H9 (cell line): Measurements from ENCODE around the gene APOL1. TPM values are rescaled to one million over a fixed set of nuclear protein-coding genes. Genes with fewer than 3 reads are reported as not detected.
A peak's percentile ranks its signal among the peaks of the same experiment; 100 is the strongest.

ENCODE experiments used
- DNase-seq: peaks from one replicate; pipeline ENCODE4 v3.0.0-alpha.2; 2017
- H2AFZ ChIP-seq: one replicate; pipeline ENCODE4 v1.6.1; 2013; ENCODE audit warnings: mild to moderate bottlenecking, low read length, control low read depth, moderate library complexity
- H2AK5ac ChIP-seq: 2 replicates; pipeline ENCODE4 v1.6.1; 2013; ENCODE audit warnings: low read length, control low read depth, mixed read lengths; ENCODE audit not compliant: insufficient read length
- H2BK120ac ChIP-seq: one replicate; pipeline ENCODE4 v1.6.1; 2013; ENCODE audit warnings: low read depth, mild to moderate bottlenecking, low read length, control low read depth, inconsistent platforms; ENCODE audit not compliant: poor library complexity, severe bottlenecking
- H2BK12ac ChIP-seq: 2 replicates; pipeline ENCODE4 v1.6.1; 2013; ENCODE audit warnings: low read length, control low read depth, mixed read lengths, low read depth; ENCODE audit not compliant: insufficient read length
- H2BK15ac ChIP-seq: 2 replicates; pipeline ENCODE4 v1.6.1; 2013; ENCODE audit warnings: low read depth, low read length, control low read depth
- H2BK20ac ChIP-seq: one replicate; pipeline ENCODE4 v1.6.1; 2013; ENCODE audit warnings: low read depth, mild to moderate bottlenecking, low read length, control low read depth, inconsistent platforms; ENCODE audit not compliant: poor library complexity, severe bottlenecking
- H2BK5ac ChIP-seq: 2 replicates; pipeline ENCODE4 v1.6.1; 2013; ENCODE audit warnings: low read length, control low read depth, mixed read lengths; ENCODE audit not compliant: insufficient read length
- H3K14ac ChIP-seq: 2 replicates; pipeline ENCODE4 v1.6.1; 2013; ENCODE audit warnings: low read length, control low read depth; ENCODE audit not compliant: insufficient read depth
- H3K18ac ChIP-seq: 2 replicates; pipeline ENCODE4 v1.6.1; 2013; ENCODE audit warnings: low read depth, mild to moderate bottlenecking, mixed read lengths, low read length, control low read depth; ENCODE audit not compliant: insufficient read length
- H3K23ac ChIP-seq: 2 replicates; pipeline ENCODE4 v1.6.1; 2013; ENCODE audit warnings: low read length, control low read depth, mixed read lengths, low read depth; ENCODE audit not compliant: insufficient read length
- H3K23me2 ChIP-seq: 2 replicates; pipeline ENCODE4 v1.6.1; 2013; ENCODE audit warnings: low read depth, mild to moderate bottlenecking, mixed read lengths, low read length, control low read depth; ENCODE audit not compliant: insufficient read length, poor library complexity, severe bottlenecking
- H3K27ac ChIP-seq: 2 replicates; pipeline ENCODE4 v1.5.1; 2013; ENCODE audit warnings: low read length, control low read depth, mixed read lengths, low read depth; ENCODE audit not compliant: insufficient read length
- H3K27me3 ChIP-seq: 2 replicates; pipeline ENCODE4 v1.6.1; 2013; ENCODE audit warnings: low read length, control low read depth, inconsistent platforms; ENCODE audit not compliant: insufficient read depth
- H3K4ac ChIP-seq: 2 replicates; pipeline ENCODE4 v1.6.1; 2013; ENCODE audit warnings: low read depth, mild to moderate bottlenecking, control low read depth, inconsistent platforms, low read length, moderate library complexity
- H3K4me1 ChIP-seq: 2 replicates; pipeline ENCODE4 v1.6.1; 2013; ENCODE audit warnings: low read length, control low read depth, inconsistent platforms; ENCODE audit not compliant: insufficient read depth
- H3K4me2 ChIP-seq: 2 replicates; pipeline ENCODE4 v1.6.1; 2013; ENCODE audit warnings: low read length, control low read depth, mixed read lengths; ENCODE audit not compliant: insufficient read length, insufficient read depth
- H3K56ac ChIP-seq: 2 replicates; pipeline ENCODE4 v1.6.1; 2013; ENCODE audit warnings: low read depth, mild to moderate bottlenecking, mixed read lengths, low read length, control low read depth; ENCODE audit not compliant: insufficient read length
- H3K79me1 ChIP-seq: 2 replicates; pipeline ENCODE4 v1.6.1; 2013; ENCODE audit warnings: low read depth, mild to moderate bottlenecking, moderate library complexity, low read length, control low read depth, inconsistent platforms; ENCODE audit not compliant: insufficient read depth, poor library complexity, severe bottlenecking
- H3K79me2 ChIP-seq: 2 replicates; pipeline ENCODE4 v1.6.1; 2013; ENCODE audit warnings: low read length, control low read depth, inconsistent platforms; ENCODE audit not compliant: insufficient read depth
- H3K9ac ChIP-seq: 2 replicates; pipeline ENCODE4 v1.6.1; 2013; ENCODE audit warnings: low read length, control low read depth, mixed read lengths; ENCODE audit not compliant: insufficient read length; ENCODE audit errors: extremely low read depth
- H3K9me3 ChIP-seq: one replicate; pipeline ENCODE4 v1.6.1; 2013; ENCODE audit warnings: low read depth, low read length, inconsistent platforms; ENCODE audit not compliant: control insufficient read depth
- H3T11ph ChIP-seq: one replicate; pipeline ENCODE4 v1.6.1; 2013; ENCODE audit warnings: mild to moderate bottlenecking, low read length, control low read depth, inconsistent platforms
- H4K20me1 ChIP-seq: one replicate; pipeline ENCODE4 v1.6.1; 2013; ENCODE audit not compliant: control insufficient read depth, insufficient read length, insufficient read depth
- H4K5ac ChIP-seq: 2 replicates; pipeline ENCODE4 v1.6.1; 2013; ENCODE audit warnings: low read depth, mild to moderate bottlenecking, mixed read lengths, low read length, control low read depth; ENCODE audit not compliant: insufficient read length
- H4K8ac ChIP-seq: replicated peaks from 2 replicates; pipeline ENCODE4 v1.6.1; 2013; ENCODE audit warnings: low read length, control low read depth, mixed read lengths, low read depth; ENCODE audit not compliant: insufficient read length
- H4K91ac ChIP-seq: 2 replicates; pipeline ENCODE4 v1.6.1; 2013; ENCODE audit warnings: low read depth, mild to moderate bottlenecking, moderate library complexity, mixed read lengths, low read length, control low read depth; ENCODE audit not compliant: insufficient read length
- H3K27ac Mint-ChIP-seq, 3 experiments: 2 replicates in 2 of 3; 3 replicates in 1 of 3; pipeline ENCODE4 v1.8.0; 2020 to 2021; ENCODE audit warnings: mixed read lengths in 3 of 3, mild to moderate bottlenecking in 1 of 3, moderate library complexity in 1 of 3
- H3K27me3 Mint-ChIP-seq: 2 replicates; pipeline ENCODE4 v1.8.0; 2021; ENCODE audit warnings: low read depth, mild to moderate bottlenecking, moderate library complexity, mixed read lengths
- H3K36me3 Mint-ChIP-seq, 3 experiments: 2 replicates in 2 of 3; 3 replicates in 1 of 3; pipeline ENCODE4 v1.8.0; 2020 to 2021; ENCODE audit warnings: low read depth in 3 of 3, mixed read lengths in 3 of 3; ENCODE audit not compliant: insufficient read depth in 1 of 3
- H3K4me1 Mint-ChIP-seq, 2 experiments: 2 replicates each; pipeline ENCODE4 v1.8.0; 2020; ENCODE audit warnings: mixed read lengths in 2 of 2
- H3K4me3 Mint-ChIP-seq, 2 experiments: 2 replicates in 1 of 2; 3 replicates in 1 of 2; pipeline ENCODE4 v1.8.0; 2020 to 2021; ENCODE audit warnings: mild to moderate bottlenecking in 2 of 2, mixed read lengths in 2 of 2, moderate library complexity in 1 of 2
- H3K9me3 Mint-ChIP-seq, 2 experiments: 2 replicates in 1 of 2; 3 replicates in 1 of 2; pipeline ENCODE4 v1.8.0; 2020; ENCODE audit warnings: mild to moderate bottlenecking in 2 of 2, mixed read lengths in 2 of 2, moderate library complexity in 1 of 2
- WGBS: extraction: QIAGEN DNeasy Blood & Tissue Kit; methylation state at CpG from one replicate; pipeline ENCODE4 v1.1.7; 2013; ENCODE audit warnings: missing lambda C conversion rate, low lambda C conversion rate, mixed read lengths; ENCODE audit not compliant: insufficient read length; ENCODE audit errors: extremely low coverage; 5-methylcytosine and 5-hydroxymethylcytosine counted together
- total RNA-seq: library from RNA; stranded (reverse); gene quantifications from 2 replicates; pipeline ENCODE4 v1.2.1, GENCODE V29; 2021
- TF ChIP-seq, protein P1 (sequence below): fragments of 200-600 bp; sonication (generic); conservative IDR thresholded peaks from 3 replicates; pipeline ENCODE4 v1.8.0; 2021; ENCODE audit warnings: antibody characterized with exemption, mild to moderate bottlenecking

The APOL1 gene
- total RNA-seq, 1 experiment from 2014 or later = not detected

DNA sequence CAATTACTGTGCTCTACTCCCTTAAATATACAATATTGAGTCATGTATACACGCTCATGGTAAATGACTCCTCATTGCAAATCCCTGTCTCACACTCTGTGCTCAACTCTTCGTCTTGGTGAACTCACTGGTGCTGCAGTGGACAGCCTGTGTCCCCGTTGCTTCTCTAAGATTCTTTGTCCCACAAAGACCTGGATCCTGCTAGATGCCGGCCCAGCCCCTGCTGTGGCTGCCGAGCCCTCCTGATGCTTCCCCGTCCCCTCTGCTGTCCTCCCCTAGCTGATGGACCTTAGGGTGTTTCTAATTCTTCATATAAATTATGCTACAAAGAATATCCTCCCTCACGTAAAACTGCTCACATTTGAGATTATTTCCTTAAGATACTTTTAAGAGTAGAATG is 19.1 kb upstream of the APOL1 start:
- no peak overlapping the region for H3K27ac ChIP-seq
- no peaks in the 10 kb centered on the region for H3K9me3 ChIP-seq
- TF ChIP-seq, protein P1, sequence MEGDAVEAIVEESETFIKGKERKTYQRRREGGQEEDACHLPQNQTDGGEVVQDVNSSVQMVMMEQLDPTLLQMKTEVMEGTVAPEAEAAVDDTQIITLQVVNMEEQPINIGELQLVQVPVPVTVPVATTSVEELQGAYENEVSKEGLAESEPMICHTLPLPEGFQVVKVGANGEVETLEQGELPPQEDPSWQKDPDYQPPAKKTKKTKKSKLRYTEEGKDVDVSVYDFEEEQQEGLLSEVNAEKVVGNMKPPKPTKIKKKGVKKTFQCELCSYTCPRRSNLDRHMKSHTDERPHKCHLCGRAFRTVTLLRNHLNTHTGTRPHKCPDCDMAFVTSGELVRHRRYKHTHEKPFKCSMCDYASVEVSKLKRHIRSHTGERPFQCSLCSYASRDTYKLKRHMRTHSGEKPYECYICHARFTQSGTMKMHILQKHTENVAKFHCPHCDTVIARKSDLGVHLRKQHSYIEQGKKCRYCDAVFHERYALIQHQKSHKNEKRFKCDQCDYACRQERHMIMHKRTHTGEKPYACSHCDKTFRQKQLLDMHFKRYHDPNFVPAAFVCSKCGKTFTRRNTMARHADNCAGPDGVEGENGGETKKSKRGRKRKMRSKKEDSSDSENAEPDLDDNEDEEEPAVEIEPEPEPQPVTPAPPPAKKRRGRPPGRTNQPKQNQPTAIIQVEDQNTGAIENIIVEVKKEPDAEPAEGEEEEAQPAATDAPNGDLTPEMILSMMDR = no peak

More for the DNA sequence above, 19.1 kb upstream of the APOL1 start:
- H2BK20ac ChIP-seq = no peak overlapping the region
- no peak overlapping the region for H3T11ph ChIP-seq
- no CpG with 5 or more reads among the region's 7 CpGs for WGBS
- H2BK15ac ChIP-seq = no peak overlapping the region
- no peak overlapping the region for H4K5ac ChIP-seq
- no peak overlapping the region for H2BK12ac ChIP-seq
- H3K4me1 ChIP-seq = no peaks in the 10 kb centered on the region
- peak; percentile 14 for DNase-seq
- H3K27me3 ChIP-seq = no peaks in the 10 kb centered on the region
- no peaks in the 10 kb centered on the region for H4K20me1 ChIP-seq
- no peak overlapping the region for H2BK5ac ChIP-seq
- Mint-ChIP-seq H3K27me3 (no peaks in the 10 kb centered on the region), H3K36me3 (peaks cover 10 to 51% (median 34%) of the 10 kb centered on the region in 3 experiments), H3K4me3 (no peak overlapping the region), H3K27ac (no peak overlapping the region), H3K9me3 (no peaks in the 10 kb centered on the region; a peak in 1 of 5 replicates), H3K4me1 (peaks cover 23 to 30% of the 10 kb centered on the region in 2 experiments)
- peaks cover 3% of the 10 kb centered on the region for H3K23me2 ChIP-seq
- no peak overlapping the region for H2BK120ac ChIP-seq
- H3K18ac ChIP-seq = no peak overlapping the region
- no peaks in the 10 kb centered on the region for H3K79me1 ChIP-seq
- no peaks in the 10 kb centered on the region; the same call in 1 of the 2 replicates for H3K79me2 ChIP-seq
- H2AFZ ChIP-seq = no peak overlapping the region
- H3K23ac ChIP-seq = no peak overlapping the region
- H3K9ac ChIP-seq = no peak overlapping the region
- H3K14ac ChIP-seq = no peak overlapping the region
- H3K56ac ChIP-seq = no peak overlapping the region
- H4K91ac ChIP-seq = no peak overlapping the region
- H3K4ac ChIP-seq = no peak overlapping the region
- no peak overlapping the region for H2AK5ac ChIP-seq
- H4K8ac ChIP-seq = no peak overlapping the region
- H3K4me2 ChIP-seq = no peak overlapping the region
